GM21367 (cell line): ENCODE data around the gene HAPLN3.
"Not testable (repeated sequence)": the region's sequence is repeated elsewhere in the genome, so short reads cannot be mapped to it uniquely, and the experiment has no call there.

ENCODE experiments used
- ATAC-seq: cut with Tn5 transposase; IDR thresholded peaks from one replicate; pipeline ENCODE4 v1.9.1; 2021; ENCODE audit not compliant: unreplicated experiment

HAPLN3 gene, protein sequence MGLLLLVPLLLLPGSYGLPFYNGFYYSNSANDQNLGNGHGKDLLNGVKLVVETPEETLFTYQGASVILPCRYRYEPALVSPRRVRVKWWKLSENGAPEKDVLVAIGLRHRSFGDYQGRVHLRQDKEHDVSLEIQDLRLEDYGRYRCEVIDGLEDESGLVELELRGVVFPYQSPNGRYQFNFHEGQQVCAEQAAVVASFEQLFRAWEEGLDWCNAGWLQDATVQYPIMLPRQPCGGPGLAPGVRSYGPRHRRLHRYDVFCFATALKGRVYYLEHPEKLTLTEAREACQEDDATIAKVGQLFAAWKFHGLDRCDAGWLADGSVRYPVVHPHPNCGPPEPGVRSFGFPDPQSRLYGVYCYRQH

DNA sequence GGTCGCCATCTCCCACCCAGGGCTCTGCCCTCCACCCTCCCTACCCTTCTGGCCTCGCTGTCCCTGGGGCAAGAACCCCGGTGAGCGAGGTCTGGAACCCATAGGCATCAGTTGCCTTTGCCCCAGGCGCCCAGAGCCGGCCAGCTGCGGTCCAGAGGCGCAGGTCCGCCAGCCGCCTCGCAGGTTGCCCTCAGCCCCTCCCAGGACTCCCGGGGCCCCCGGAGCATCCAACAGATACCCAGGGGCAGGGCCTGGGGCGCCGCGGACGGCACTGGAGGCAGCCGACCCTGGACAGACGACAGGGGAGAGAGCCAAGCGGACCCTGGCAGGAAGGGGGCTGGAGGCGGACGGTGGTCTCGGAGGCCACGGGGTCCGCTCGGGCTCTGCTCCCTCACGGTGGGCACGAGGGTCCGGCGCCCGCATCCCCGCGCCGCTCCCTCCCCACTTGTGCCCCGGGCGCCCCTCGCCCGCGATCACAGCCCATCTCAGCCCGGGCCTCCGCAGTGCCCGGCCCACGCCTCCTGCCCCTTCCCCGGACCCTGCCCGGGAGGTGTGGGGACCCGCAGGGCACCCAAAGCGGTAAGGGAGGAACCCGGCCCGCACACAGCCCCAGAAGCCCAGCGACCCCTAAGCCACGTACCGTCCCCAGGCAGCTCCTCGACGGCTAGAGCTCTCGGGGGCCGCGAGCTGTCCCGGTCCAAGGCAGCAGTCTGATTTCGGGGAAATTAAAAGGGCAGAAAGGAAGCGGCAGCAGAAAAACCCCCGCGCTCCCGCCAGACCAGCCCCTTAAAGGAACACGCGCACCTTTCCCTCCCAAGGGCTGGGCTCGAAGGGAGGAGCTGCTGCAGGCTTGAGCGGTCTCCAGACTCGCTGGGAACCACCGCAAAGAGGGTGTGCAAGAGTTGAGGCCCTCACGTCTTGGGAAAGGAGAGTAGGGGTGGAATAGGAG lies at the start of gene HAPLN3:
Gene HAPLN3 (minus strand): TSS at position 726 of the 949 bp plus-strand sequence. CDS start 8,246 bp downstream, outside the sequence.
- ATAC-seq, result no peak

DNA sequence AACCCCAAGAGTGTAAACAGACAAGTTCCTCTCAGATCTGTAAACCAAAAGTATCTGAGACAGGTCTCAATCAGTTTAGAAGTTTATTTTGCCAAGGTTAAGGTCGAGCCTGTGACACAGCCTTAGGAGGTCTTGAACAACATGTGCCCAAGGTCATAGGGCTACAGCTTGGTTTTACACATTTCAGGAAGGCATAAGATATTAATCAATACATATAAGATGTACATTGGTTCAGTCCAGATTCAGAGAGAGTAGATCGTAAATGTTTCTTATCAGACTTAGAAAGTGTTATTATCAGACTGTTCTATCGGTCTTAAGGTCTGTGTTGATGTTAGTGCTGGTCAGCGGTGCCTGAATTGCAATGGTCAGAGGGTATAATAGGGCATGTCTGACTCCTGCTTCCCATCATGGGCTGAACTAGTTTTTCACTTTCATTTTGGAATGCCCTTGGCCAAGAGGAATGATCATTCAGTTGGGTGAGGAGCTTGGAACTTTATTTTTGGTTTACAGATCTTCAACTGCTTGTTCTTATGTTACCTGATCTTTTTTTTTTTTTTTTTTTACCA lies 44.8 kb upstream of the HAPLN3 start:
- ATAC-seq, result no peak

DNA sequence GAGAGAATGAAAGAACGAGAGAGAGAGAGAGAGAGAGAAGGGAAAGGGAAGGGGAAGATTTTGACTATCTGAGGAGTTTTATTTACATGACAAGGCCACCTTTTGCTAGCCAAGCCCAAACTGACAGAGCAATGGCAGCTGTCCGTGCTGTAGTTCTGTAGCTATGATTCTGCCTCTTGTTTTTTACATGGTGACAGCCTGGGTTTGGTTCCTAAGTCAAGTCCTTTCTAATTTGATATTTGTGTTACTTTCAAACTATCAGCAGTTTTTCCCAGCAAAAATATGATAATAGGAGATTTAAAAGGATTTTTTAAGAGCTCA lies 44.1 kb upstream of the HAPLN3 start:
- ATAC-seq, result no peak

DNA sequence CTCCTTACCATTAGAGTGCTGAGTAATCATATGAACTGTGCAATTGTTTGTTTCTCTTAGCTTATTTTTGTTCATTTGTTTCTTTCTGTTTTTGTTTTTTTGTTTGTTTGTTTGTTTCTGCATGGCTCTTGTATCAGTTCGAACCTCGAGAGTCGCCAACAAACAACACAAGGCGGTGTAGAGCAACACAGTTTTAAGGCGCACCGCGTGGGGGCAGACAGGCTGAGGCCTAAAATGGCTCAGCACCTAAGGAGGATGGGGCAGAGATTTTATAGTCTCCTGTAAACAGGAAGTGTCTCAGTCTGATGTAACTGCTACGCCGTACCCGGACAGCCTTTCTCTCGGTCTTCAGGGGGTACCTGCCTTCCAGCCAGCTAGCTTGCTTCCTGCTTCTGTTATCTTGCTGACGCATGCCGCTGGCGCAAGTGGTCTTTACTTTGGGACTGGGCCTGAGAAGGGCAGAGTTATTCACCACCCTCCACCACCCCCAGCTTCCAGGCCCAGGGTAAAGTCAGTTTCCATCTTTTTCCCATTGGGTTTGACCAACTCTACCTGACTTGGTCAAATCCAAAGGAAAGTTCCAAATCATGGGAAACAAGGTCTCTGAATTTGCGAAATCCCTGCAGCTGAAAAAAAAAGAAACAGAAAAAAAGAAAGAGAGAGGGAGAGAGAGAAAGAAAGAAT lies 43.6 kb upstream of the HAPLN3 start:
- ATAC-seq, result no peak

DNA sequence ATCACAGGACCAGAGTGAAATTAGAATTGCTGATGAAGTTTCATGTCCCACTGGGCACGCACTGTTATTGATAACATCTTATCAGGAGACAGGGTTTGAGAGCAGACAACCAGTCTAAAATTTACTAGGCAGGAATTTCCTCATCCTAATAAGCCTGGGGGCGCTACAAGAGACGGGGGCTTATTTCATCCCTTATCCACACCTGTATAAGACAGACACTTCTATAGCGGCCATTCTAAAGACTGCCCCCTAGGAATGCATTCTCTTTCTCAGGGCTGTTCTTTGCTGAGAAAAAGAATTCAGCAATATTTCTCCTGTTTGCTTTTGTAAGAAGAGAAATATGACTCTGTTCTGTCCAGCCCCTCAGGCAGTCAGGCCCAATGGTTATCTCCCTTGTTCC lies 39.1 kb upstream of the HAPLN3 start:
- not testable (repeated sequence) for ATAC-seq

DNA sequence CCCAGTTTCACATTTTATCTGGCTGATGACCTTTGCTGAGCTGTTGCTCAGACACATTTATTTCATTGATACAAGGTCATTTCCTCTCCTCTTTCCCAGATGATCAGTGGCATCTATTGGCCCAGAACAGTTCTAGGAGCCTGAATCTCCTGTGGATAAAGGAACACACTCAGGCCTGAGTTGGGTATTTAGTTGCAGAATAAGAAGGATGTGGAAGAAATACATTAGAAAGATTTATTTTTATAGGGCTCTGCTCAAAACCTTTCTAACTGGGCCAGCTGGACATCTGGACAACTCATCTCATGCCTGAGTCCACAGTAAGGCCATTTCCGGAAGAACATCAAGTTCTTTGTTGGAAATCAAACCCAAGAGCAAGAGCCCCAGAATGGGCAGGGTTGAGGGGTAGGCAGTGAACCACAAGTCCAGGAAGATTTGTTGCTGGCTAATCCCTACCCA lies 37.6 kb upstream of the HAPLN3 start:
- no peak for ATAC-seq

DNA sequence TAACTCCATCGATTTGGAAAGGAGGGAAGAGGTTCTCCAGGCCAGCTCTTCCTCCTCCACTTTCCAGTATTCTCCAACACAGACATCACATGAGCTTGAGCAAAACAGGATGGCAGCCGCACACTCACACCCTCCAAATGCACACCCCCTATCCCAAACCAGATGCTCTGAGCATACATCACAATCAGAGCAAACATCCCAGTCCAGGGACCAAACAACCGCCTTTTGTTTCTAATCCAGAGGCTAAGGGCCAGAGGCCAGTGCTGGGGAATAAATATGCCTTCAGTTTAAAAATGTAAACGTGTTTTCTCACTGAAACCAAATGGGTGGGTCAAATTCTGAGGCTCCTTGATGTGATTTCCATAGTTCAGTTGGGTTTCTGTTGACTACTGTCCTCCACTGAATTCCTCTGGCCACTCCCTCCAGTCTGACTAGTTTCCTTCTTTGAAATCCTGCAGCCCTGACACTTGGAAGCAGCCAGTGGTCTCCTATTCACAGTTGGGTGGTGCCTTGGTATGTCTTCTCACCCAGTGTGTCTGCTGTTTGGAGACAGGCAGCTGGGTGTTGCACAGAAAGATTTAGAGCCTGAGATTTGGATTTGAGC lies 37.0 kb upstream of the HAPLN3 start:
- no peak for ATAC-seq

DNA sequence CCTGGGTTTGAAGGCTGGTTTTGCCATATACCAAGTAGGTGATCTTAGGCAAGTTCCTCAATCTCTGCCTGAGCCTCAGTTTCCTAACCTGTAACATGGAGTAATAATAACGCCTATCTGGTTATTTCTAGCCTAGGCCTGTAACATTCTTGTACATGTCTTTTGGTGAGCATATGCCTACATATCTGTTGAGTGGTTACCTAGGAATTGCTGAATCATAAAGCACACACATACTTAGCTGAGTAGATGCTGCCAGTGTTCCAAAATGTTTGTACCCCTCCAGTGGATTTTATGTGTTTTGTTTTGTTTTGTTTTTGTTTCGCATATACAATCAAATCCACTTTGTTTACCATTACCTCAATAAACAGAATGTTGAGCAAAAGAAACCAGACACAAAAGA lies 35.2 kb upstream of the HAPLN3 start:
- ATAC-seq, result no peak

DNA sequence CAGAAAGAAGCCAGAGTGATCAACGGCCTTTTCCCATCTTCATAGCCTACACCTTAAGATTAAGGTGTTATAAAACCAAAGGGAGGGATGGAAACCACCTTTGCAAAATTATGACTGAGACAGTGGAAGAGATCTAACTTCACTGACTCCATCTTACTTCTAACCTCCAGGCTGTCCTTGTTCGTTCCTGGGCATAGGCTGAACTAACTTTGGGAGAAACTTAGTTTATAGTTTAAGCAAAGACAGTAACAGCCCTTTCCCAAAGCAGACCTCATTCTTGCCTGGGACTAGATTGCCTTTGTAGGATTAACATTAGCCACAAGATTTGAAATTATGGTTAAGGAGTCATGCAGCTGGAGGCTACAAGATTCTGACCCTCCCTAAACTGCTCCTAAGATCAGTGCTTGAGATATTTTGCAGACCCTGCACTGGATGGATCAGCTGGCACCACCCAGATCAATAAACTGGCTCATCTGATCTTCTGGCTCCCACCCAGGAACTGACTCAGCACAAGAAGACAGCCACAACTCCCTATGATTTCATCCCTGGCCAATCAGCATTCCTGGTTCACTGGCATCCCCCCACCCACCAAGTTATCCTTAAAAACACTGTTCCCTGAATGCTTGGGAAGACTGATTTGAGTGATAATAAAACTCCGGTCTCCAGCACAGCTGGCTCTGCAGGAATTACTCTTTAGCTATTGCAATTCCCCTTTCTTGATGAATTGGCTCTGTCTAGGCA lies 34.2 kb upstream of the HAPLN3 start:
- not testable (repeated sequence) for ATAC-seq

DNA sequence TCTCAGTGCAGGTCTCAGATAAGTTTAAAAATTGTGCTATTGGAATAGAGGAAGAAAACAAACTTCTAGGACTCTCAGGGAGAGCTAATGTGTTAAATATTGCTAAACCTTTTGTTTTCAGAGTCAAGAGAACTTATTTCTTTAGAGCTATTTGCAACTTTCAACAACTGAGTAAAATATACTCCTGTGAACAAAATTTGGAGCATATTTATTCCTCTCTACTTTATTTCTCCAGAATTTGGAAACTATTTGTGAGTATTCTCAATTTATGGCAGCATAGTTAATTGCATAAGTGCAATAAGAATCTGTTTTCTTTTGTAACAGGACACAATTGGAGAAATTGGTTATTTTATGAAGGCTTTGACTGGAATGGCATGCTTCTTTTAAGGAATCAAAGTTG lies 32.8 kb upstream of the HAPLN3 start:
- ATAC-seq, result not testable (repeated sequence)

DNA sequence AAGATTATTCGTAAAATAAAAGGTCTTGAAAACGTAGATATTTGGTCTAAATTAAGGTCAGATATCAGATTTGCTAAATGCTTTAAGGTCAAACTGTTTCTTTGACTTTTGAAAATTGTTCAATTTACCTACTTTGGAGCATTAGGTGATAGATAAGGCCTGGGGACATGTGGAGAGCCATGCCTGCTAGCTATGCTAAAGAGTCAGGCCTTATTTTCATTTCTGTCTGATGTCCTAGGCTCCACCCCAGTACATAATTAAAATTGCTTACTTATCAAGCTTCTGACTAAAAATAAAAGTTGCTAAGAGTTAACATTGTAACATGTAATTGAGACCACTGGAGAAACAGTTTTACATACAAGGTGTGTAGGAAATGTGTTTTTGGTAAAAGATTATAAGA lies 30.3 kb upstream of the HAPLN3 start:
- ATAC-seq, result not testable (repeated sequence)

DNA sequence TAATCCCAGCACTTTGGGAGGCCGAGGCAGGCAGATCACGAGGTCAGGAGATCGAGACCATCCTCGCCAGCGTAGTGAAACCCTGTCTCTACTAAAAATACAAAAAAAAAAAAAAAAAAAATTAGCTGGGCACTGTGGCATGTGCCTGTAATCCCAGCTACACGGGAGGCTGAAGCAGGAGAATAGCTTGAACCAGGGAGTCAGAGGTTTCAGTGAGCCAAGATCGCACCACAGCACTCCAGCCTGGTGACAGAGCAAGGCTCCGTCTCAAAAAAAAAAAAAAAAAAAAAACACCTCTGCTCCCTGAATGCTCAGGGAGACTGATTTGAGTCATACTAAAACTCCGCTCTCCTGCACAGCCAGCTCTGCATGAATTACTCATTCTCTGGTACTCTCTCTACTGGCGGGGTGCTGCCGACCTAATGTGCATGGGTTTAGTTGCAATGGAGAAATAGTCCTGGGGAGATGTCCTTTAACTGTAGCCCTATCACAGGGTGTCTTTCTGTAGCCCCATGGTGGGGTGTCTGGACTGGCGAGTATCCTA lies 25.6 kb upstream of the HAPLN3 start:
- ATAC-seq, result not testable (repeated sequence)

DNA sequence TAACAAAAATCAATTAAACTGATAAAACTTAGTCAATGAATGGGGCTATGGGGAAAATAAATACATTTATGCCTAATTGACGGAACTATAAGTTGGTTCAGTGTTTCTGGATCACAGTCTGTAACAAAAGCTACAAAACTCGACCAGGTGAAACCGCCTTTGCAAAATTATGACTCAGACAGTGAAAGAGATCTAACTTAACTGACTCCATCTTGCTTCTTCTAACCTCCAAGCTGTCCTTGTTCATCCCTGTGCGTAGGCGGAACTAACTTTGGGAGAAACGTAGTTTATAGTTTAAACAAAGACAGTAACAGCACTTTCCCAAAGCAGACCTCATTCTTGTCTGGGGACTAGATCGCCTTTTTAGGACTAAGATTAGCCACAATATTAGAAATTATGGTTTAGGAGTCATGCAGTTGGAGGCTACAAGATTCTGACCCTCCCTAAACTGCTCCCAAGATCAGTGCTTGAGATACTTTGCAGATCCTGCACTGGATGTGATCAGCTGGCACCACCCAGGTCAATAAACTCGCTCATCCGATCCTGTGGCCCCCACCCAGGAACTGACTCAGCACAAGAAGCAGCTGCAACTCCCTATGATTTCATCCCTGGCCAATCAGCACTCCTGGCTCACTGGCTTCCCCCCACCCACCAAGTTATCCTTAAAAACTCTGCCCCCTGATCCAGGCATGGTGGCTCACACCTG lies 25.0 kb upstream of the HAPLN3 start:
- no peak for ATAC-seq

DNA sequence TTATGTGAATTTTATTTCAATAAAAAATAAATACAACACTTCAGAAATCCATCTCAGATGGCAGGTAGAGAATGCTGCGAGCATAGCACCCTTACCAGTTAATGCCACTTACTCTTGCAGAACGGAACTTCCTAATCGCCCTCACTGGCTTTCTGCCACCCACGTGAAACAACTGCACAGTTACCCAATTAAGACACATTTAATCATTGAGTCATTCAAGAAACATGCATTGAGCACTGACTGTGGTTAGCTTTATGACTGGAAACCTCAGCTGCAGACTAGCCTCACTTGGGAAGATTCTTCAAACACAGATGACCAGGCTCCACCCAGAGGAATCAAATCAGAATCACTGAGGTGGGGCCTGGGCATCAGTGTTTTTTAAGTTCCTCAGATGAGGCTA lies 23.4 kb upstream of the HAPLN3 start:
- no peak for ATAC-seq

DNA sequence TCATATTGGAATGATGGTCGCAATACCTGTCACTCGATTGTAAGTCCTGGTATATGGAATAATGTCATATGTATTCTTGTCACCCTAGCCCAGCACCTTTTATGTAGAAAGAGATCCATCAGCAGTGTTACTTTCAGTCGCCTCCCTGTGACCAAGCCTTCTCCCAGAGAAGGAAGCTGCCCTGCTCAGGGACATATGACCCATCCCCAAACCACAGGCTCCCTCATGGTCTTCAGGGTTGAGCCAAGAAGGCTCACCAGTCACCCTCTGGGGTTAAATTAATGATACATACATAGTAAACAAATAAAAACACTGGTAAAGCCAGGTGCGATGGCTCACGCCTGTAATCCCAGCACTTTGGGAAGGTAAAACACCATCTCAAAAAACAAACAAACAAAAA lies 22.4 kb upstream of the HAPLN3 start:
- no peak for ATAC-seq

DNA sequence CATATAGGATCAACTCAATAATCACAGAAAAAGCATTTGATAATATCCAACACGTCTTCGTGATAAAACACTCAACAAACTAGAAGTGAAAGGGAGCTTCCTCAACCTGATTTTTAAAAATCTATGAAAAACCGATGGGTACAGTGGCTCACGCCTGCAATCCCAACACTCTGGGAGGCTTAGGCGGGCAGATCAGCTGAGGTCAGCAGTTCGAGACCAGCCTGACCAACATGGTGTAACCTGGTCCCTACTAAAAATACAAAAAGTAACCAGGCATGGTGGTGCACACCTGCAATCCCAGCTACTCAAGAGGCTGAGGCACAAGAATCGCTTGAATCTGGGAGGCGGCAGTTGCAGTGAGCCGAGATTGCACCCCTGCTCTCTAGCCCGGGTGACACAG lies 20.0 kb upstream of the HAPLN3 start:
- no peak for ATAC-seq

DNA sequence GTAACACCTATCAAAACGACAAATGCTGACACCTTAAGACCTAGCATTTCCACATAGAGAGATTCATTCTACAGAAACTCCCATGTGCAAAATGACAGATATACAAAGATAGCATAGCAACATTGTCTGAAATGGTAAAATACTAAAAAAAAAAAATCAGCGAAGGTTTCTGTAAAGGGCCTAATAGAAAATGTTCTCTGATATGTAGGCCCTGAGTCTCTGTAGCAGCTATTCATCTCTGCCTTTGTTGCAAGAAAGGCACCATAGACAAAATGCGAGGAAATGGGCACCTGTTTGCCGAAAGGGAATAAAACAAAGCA lies 18.5 kb upstream of the HAPLN3 start:
- ATAC-seq, result no peak

DNA sequence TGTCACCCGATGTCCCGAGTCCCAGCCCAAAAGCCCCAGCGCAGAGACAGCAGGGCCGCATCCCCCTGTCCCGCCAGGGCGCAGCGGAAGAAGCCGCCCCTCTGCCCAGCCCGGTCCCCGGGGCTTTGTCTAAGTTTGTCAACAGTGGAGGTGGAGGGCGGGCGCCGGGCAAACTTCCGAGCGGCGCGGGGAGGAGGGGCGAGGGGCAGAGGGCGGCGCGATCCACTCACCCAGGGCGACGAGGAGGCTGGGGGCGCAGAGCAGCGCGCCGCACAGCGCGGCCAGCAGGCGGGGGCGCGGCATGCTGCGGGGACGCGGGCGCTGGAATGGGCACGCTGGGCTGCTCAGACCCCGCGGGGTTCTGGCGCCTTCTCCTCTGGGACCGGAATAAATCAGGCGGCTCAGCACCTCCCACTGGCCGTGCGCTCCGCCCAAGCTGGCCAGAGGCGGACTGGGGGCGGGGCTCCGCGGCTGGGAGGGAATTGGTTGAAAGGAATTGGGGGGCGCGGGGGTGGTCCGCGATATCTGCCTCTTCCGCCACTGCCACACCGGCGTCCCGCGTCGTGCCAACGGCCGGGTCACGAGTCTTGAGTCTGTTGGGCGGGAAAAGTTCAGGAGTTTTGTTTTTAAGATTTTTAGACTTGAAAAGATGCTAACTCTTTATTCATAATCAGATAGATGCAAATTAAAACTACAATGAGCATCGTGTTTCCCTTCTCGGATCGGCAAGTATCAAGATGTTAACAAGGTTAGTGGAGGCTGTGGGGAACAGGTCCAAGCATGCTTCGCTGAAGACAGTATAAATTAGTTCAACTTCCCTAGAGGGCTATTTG lies 17.9 kb upstream of the HAPLN3 start, which contains the start of gene MFGE8:
Gene MFGE8 (minus strand): TSS at position 363 of the 833 bp plus-strand sequence. CDS start 60 bp downstream, at position 303.
- ATAC-seq, result peak; percentile 79
